ENCODE data around the gene RNF115. TPM values are rescaled to one million over a fixed set of nuclear protein-coding genes. Genes with fewer than 3 reads are reported as not detected.

Gene RNF115
- total and polyA plus RNA-seq, 2 donors (not counting 3 experiments of a cell fraction or from before 2014, with no cell fraction given) = 7.6 to 17.3 TPM

DNA sequence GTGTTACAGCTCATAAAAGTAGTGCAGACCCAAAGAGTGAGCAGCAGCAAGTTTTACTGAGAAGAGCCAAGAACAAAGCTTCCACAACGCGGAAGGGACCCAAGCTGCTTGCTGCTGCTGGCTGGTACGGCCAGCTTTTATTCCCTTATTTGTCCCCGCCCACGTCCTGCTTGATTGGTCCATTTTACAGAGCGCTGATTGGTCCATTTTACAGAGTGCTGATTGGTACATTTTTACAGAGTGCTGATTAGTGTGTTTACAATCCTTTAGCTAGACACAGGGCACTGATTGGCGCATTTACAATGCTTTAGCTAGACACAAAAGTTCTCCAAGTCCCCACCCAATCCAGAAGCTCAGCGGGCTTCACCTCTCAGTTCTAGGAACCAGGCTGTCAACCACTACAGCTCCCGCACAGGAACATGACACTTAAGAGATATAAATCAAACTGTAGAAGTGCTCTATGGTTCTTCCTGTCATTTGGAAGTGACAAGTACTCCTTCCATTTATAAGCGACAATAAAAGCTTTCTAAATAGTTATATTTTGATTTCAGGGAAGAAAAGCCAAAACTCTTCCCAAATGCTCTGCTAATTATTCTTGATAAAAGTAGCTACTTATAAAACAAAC lies 28.5 kb downstream of the RNF115 start:
- H3K9me3 ChIP-seq (replicated peaks; ENCODE audit: control insufficient read depth, insufficient read depth, low read length) = peaks cover 5% of the 10 kb centered on the region
- no TSS peak for BruUV-seq (replicated peaks)
- FAIRE-seq = no peak
- H3K4me1 ChIP-seq (ENCODE audit: control insufficient read depth, extremely low read depth, insufficient read depth, low read length) = no peaks in the 10 kb centered on the region
- H4K20me1 ChIP-seq (replicated peaks; ENCODE audit: control insufficient read depth, extremely low read depth, insufficient read depth, low read length) = peaks cover 3% of the 10 kb centered on the region
- H3K9me1 ChIP-seq (replicated peaks; ENCODE audit: control insufficient read depth, extremely low read depth, insufficient read depth, low read length) = no peaks in the 10 kb centered on the region
- no peaks in the 10 kb centered on the region for H3K27me3 ChIP-seq (ENCODE audit: control insufficient read depth in 2 of 2, insufficient read depth in 2 of 2, low read length in 2 of 2)
- ChIA-PET POLR2A (no interaction called here), CTCF (interaction anchor here (1.2 to 1.7 kb wide), 3 partner anchors 9 to 30 kb away, joined by 3 to 5 read pairs (median 4); no protein-coding TSS in a partner anchor)
- dilution Hi-C loops (cut with MboI; ENCODE audit: extremely low pct_ligation_motif_present, low sequenced_read_pairs) (no loop called here), intact Hi-C loops (cut with micrococcal nuclease) (no loop called here)
- peaks cover 32% of the 10 kb centered on the region for H3K79me2 ChIP-seq (ENCODE audit: control insufficient read depth, insufficient read depth, low read length)
- peaks cover 0 to 2% of the 10 kb centered on the region in 2 experiments for H3K36me3 ChIP-seq (ENCODE audit: control insufficient read depth in 2 of 2, extremely low read depth in 1 of 2, insufficient read depth in 2 of 2, low read length in 2 of 2)
- DNase-seq (ENCODE audit: low read depth, low spot score) = no peak
- no peak overlapping the region for H3K4me3 ChIP-seq (replicated peaks in 1 of 3; ENCODE audit: insufficient read depth in 1 of 3, low read depth in 1 of 3, low read length in 3 of 3)
- no peak for TF ChIP-seq CTCF (IDR thresholded peaks at IDR 0.05; ENCODE audit: extremely low read depth in 1 of 2, insufficient read depth in 1 of 2, low read depth in 1 of 2, low read length in 2 of 2)
- no peak for TF ChIP-seq POLR2AphosphoS5 (IDR thresholded peaks at IDR 0.05; ENCODE audit: insufficient read depth, low read depth, low read length)
- TF ChIP-seq MYC (IDR thresholded peaks at IDR 0.05; ENCODE audit: low read depth, low read length) = no peak
- no peak for TF ChIP-seq EZH2 (IDR thresholded peaks at IDR 0.05; ENCODE audit: borderline replicate concordance, low read depth, low read length, severe bottlenecking)
- no peak for TF ChIP-seq POLR2A (IDR thresholded peaks at IDR 0.05; ENCODE audit: low read depth, low read length)
- H3K9ac ChIP-seq (replicated peaks; ENCODE audit: extremely low read depth, insufficient read depth, low read length) = no peak overlapping the region
- H3K27ac ChIP-seq (ENCODE audit: insufficient read depth, low read depth, low read length) = no peak overlapping the region
- H2AFZ ChIP-seq (ENCODE audit: low read depth, low read length) = no peak overlapping the region
- H3K4me2 ChIP-seq (ENCODE audit: insufficient read depth, low read length) = no peak overlapping the region

- H3K9ac ChIP-seq (replicated peaks; ENCODE audit: extremely low read depth, insufficient read depth, low read length) = no peak overlapping the region
- intact Hi-C loops (cut with micrococcal nuclease) (no loop called here), dilution Hi-C loops (cut with MboI; ENCODE audit: extremely low pct_ligation_motif_present, low sequenced_read_pairs) (no loop called here)
- H3K36me3 ChIP-seq (ENCODE audit: control insufficient read depth in 2 of 2, extremely low read depth in 1 of 2, insufficient read depth in 2 of 2, low read length in 2 of 2) = peaks cover 2 to 5% of the 10 kb centered on the region in 2 experiments
- H3K4me1 ChIP-seq (ENCODE audit: control insufficient read depth, extremely low read depth, insufficient read depth, low read length) = no peaks in the 10 kb centered on the region
- no peak overlapping the region for H3K4me2 ChIP-seq (ENCODE audit: insufficient read depth, low read length)
- ChIA-PET POLR2A (no interaction called here), CTCF (interaction anchor here (2.2 to 4.0 kb wide), 2 partner anchors 11 to 14 kb away, joined by 6 to 19 read pairs; no protein-coding TSS in a partner anchor)
- H3K79me2 ChIP-seq (ENCODE audit: control insufficient read depth, insufficient read depth, low read length) = peaks cover 21% of the 10 kb centered on the region
- no peaks in the 10 kb centered on the region for H3K9me1 ChIP-seq (replicated peaks; ENCODE audit: control insufficient read depth, extremely low read depth, insufficient read depth, low read length)
- peaks cover 3% of the 10 kb centered on the region for H4K20me1 ChIP-seq (replicated peaks; ENCODE audit: control insufficient read depth, extremely low read depth, insufficient read depth, low read length)
- no peak overlapping the region for H2AFZ ChIP-seq (ENCODE audit: low read depth, low read length)
- no peak for DNase-seq (ENCODE audit: low read depth, low spot score)
- H3K27me3 ChIP-seq (ENCODE audit: control insufficient read depth in 2 of 2, insufficient read depth in 2 of 2, low read length in 2 of 2) = no peaks in the 10 kb centered on the region
- TF ChIP-seq, protein P1, sequence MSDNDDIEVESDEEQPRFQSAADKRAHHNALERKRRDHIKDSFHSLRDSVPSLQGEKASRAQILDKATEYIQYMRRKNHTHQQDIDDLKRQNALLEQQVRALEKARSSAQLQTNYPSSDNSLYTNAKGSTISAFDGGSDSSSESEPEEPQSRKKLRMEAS (IDR thresholded peaks at IDR 0.05; ENCODE audit: insufficient read depth, insufficient read length) = no peak
- TF ChIP-seq POLR2AphosphoS5 (IDR thresholded peaks at IDR 0.05; ENCODE audit: insufficient read depth, low read depth, low read length) (no peak), JUN (IDR thresholded peaks at IDR 0.05; ENCODE audit: borderline replicate concordance, insufficient read depth, insufficient read length, low read depth) (no peak), CTCF (IDR thresholded peaks at IDR 0.05; ENCODE audit: extremely low read depth in 1 of 2, insufficient read depth in 1 of 2, low read depth in 1 of 2, low read length in 2 of 2) (no peak), POLR2A (IDR thresholded peaks at IDR 0.05; ENCODE audit: low read depth, low read length) (no peak), EZH2 (IDR thresholded peaks at IDR 0.05; ENCODE audit: borderline replicate concordance, low read depth, low read length, severe bottlenecking) (no peak), FOS (IDR thresholded peaks at IDR 0.05; ENCODE audit: borderline replicate concordance, insufficient read depth, low read length) (no peak), MYC (IDR thresholded peaks at IDR 0.05; ENCODE audit: low read depth, low read length) (no peak), GATA2 (IDR thresholded peaks at IDR 0.05; ENCODE audit: insufficient read depth, insufficient read length, low read depth, low read length) (no peak)
- H3K4me3 ChIP-seq (replicated peaks in 1 of 3; ENCODE audit: insufficient read depth in 1 of 3, low read depth in 1 of 3, low read length in 3 of 3) = no peak overlapping the region
- FAIRE-seq = no peak
- H3K9me3 ChIP-seq (replicated peaks; ENCODE audit: control insufficient read depth, insufficient read depth, low read length) = peaks cover 5% of the 10 kb centered on the region
- H3K27ac ChIP-seq (ENCODE audit: insufficient read depth, low read depth, low read length) = no peak overlapping the region
- no TSS peak for BruUV-seq (replicated peaks)
Measured at GRCh38 chr1:145792484-145792883, 31.4 kb downstream of the RNF115 start.
